CD1c-positive myeloid dendritic cell (primary cell): ENCODE measurements around the gene COL20A1.

Experiments
- DNase-seq: peaks from one replicate; pipeline ENCODE4 v3.0.0-alpha.2; 2016; ENCODE audit errors: extremely low spot score

Gene COL20A1

DNA sequence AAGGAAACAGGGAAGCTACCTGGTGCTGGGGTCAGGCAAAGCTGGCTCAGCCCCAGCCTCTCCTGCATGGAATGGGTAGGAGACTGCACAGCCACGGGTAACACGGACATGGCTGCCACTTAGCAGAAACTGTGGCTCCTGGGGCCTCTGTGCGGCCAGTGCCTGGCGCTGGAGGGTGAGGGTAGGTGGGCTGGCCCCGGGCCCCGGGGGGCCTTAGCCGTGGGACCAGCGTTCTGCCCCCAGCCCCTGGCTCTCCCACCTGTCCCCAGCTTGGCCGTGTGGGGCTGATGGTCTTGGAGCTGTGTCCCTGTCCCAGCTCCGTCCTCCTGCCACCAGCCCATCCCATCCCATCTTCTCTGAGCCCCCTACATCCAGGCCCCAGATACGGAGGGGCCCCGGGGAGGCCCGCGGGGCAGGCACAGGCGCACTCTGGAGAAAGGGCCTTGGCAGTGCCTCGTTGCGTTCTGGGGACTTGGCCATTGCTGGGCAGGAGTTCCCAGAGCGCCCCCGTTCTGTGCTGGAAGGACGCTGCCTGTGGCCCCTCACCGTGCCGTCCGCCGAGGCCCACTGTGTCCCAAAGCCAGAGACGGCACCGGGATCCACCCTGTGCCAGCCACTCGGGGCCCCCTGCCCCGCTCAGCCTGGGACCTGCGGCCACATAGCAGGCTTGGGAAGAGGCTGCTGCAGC, 56.0 kb downstream of the COL20A1 start:
- DNase-seq, result no peak

GRCh38 chr20:63349516-63349895, 56.5 kb downstream of the COL20A1 start:
- no peak for DNase-seq

- DNase-seq, result no peak
Measured at GRCh38 chr20:63350196-63350595, 57.2 kb downstream of the COL20A1 start.

- no peak for DNase-seq
Measured at GRCh38 chr20:63350597-63351325, 57.8 kb downstream of the COL20A1 start.

- DNase-seq, result no peak
Measured at GRCh38 chr20:63351326-63351700, 58.3 kb downstream of the COL20A1 start.

DNA sequence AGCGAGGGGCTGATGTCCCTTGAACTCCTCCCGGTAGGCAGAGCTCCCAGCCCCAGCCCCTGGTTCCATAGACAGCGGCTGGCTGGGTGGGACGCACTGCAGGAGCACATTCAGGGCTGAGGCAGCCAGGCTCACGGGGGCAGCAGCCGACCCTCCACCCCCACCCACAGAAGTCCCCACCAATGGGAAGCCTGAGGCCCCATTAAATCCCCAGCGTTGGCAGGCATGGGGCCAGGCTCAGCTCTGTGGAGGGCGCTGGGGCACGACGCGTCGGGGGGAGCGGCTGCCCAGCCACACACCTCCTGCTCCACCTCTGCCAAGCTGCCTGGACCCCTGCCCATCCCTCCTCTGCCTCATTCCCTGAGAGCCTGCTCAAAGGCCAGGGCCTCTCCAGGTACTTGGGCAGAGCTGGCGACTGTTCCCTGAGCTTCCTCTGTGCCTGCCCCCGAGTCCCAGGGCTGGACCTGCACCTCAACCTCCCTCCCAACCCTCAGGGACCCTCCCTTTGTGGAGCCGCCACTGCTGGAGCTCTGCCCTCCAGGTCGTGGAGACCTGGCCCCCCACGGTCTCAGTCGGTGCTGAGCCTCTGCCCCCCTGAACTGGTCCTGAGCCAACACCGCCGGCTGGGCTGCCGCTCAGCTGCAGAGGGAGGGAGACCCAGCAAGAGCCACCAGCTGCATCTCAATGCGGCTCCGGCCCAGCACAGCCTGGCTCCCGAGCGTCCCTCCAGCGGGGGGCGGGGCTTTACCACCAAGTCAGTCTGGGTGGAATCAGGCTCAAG, 59.0 kb downstream of the COL20A1 start:
- DNase-seq, result no peak

GRCh38 chr20:63352811-63353221, 59.8 kb downstream of the COL20A1 start:
- DNase-seq, result no peak

- no peak for DNase-seq
Measured at GRCh38 chr20:63354636-63355350, 61.8 kb downstream of the COL20A1 start.

DNA sequence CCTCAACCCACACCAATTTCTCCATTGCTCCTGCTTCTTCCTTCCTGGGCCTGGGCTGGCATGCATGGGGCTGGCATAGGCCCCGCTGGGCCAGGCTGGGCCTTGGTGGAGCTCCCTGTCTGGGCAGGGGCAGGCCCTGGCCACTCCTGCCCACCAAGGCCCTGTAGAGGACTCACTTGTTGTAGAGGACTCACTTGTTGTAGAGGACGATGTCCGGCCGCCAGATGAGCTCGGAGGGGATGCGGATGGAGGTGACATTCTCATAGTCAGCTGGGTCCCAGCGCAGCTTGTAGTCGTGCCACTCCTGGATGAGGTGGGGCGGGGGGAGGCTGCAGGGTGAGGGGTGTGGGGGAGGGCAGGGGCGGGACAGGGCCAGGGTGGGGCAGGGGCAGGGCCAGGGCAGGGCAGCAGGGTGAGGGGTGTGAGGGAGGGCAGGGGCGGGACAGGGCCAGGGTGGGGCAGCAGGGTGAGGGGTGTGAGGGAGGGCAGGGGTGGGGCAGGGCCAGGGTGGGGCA, 62.9 kb downstream of the COL20A1 start:
- no peak for DNase-seq

GRCh38 chr20:63356511-63356910, 63.5 kb downstream of the COL20A1 start:
- DNase-seq, result no peak

- no peak for DNase-seq
Measured at GRCh38 chr20:63356931-63357879, 64.2 kb downstream of the COL20A1 start.

DNA sequence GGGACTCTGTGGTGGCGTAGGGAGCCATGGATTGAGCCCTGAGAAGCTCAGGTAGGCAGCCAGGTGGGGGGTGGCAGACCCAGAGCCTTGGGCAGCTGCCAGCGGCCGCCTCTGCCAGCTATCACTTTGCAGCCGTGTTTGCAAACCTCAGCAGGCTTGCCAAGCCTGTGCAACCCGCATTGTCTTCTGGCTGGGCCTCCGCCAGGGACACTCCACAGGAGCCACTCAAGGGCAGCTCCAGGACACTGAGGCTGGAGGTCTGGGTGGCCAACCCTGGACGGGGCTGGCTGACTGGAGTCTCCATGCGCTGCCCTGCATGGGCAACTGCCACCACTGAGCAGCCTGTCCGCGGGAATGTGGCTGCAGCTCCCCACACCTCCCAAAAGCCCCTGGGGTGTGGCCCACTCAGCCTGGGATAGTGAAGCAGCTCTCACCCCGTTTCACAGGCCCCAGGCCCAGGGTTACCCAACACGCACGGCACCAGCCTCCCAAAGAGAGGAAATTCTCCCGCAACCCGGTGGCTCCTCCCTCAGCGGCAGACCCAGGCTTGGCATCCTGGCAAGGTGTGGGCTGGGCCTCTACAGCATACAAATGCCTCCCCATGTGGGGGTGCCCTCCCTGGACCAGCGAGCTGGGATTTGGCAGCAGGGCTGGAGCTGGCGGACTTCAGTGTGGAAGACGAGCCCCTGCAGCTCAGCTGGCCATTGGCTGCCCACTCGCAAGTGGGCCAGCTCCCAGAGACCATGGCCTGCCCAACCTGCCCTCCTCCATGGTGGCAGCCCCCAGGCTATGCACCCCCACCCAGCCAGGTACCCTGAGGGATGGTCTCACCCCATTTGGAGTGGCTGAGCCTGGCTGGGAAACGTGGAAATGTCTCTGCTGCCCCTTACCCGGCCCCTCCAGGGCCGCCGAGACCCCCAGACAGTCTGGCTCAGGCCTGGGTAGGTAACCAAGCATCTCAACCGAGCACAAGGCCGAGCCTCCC, 65.2 kb downstream of the COL20A1 start:
- no peak for DNase-seq

GRCh38 chr20:63359164-63359934, 66.4 kb downstream of the COL20A1 start:
- DNase-seq, result no peak

GRCh38 chr20:63359937-63360849, 67.2 kb downstream of the COL20A1 start:
- DNase-seq, result no peak

- no peak for DNase-seq
Measured at GRCh38 chr20:63360850-63361518, 68.0 kb downstream of the COL20A1 start, which contains the start of gene CHRNA4. Gene CHRNA4, minus strand, starts transcription at chr20:63361349. Its CDS starts 184 bp downstream, at chr20:63361165.

GRCh38 chr20:63361519-63362435, 68.8 kb downstream of the COL20A1 start:
- no peak for DNase-seq
